CD4-positive, alpha-beta T cell (primary cell): Measurements from ENCODE around the gene ZNF804B. TPM values are rescaled to one million over a fixed set of nuclear protein-coding genes. Genes with fewer than 3 reads are reported as not detected.

ENCODE experiments used
- ATAC-seq: fragments of 200-7000 bp; cut with Tn5 transposase; one replicate; pipeline ENCODE4 v1.10.0; 2022; ENCODE audit warnings: mild to moderate bottlenecking; ENCODE audit not compliant: poor library complexity
- CTCF ChIA-PET: fragments of 350-600 bp; sonication (Branson Sonifier 250); formaldehyde crosslinking; loops from one replicate; lab custom pipeline; 2021; ENCODE audit warnings: antibody characterized with exemption, inconsistent platforms; lab: Charles Lee
- POLR2A ChIA-PET: fragments of 350-600 bp; sonication (Branson Sonifier 250); formaldehyde crosslinking; loops from one replicate; lab custom pipeline; 2021; ENCODE audit warnings: antibody characterized with exemption, inconsistent platforms; lab: Charles Lee
- DNase-seq, 14 experiments: peaks; one replicate each; pipeline ENCODE4 v3.0.0-alpha.2; 2013 to 2020; ENCODE audit warnings: mixed read lengths in 2 of 14
- H3K27ac ChIP-seq, 2 donors: one replicate each; pipeline versions ENCODE4 v1.5.1 to v1.7.0; 2013; ENCODE audit warnings: low read length in 2 of 2, low read depth in 1 of 2, mild to moderate bottlenecking in 1 of 2
- H3K27me3 ChIP-seq, 2 experiments: 1 replicate in 1 of 2; 2 replicates in 1 of 2; pipeline versions ENCODE4 v1.6.1 to v1.7.0; 2013; ENCODE audit warnings: low read length in 2 of 2, control low read depth in 1 of 2, mild to moderate bottlenecking in 1 of 2, moderate library complexity in 1 of 2; ENCODE audit not compliant: insufficient read depth in 2 of 2, control insufficient read depth in 1 of 2
- H3K36me3 ChIP-seq: one replicate; pipeline ENCODE4 v1.6.1; 2013; ENCODE audit warnings: low read length, control low read depth; ENCODE audit not compliant: insufficient read depth
- H3K4me1 ChIP-seq: one replicate; pipeline ENCODE4 v1.6.1; 2013; ENCODE audit warnings: low read length, control low read depth; ENCODE audit not compliant: insufficient read depth
- H3K4me3 ChIP-seq: one replicate; pipeline ENCODE4 v1.5.1; 2013; ENCODE audit warnings: mild to moderate bottlenecking, low read length, moderate library complexity
- H3K9me3 ChIP-seq, 2 experiments: 1 replicate in 1 of 2; 2 replicates in 1 of 2; pipeline versions ENCODE4 v1.6.1 to v1.7.0; 2013; ENCODE audit warnings: low read length in 2 of 2, mild to moderate bottlenecking in 2 of 2, control low read depth in 1 of 2, moderate library complexity in 1 of 2; ENCODE audit not compliant: control insufficient read depth in 1 of 2, insufficient read depth in 1 of 2
- H3K27ac Mint-ChIP-seq: one replicate; pipeline ENCODE4 v1.8.0; 2020; ENCODE audit warnings: mixed read lengths
- H3K27me3 Mint-ChIP-seq: one replicate; pipeline ENCODE4 v1.8.0; 2021; ENCODE audit warnings: mixed read lengths
- H3K36me3 Mint-ChIP-seq: one replicate; pipeline ENCODE4 v1.8.0; 2021; ENCODE audit warnings: low read depth, mixed read lengths
- H3K4me1 Mint-ChIP-seq: one replicate; pipeline ENCODE4 v1.8.0; 2021; ENCODE audit warnings: low read depth, mixed read lengths
- H3K4me3 Mint-ChIP-seq: one replicate; pipeline ENCODE4 v1.8.0; 2020; ENCODE audit warnings: mild to moderate bottlenecking, mixed read lengths
- H3K9me3 Mint-ChIP-seq: one replicate; pipeline ENCODE4 v1.8.0; 2020; ENCODE audit warnings: mixed read lengths
- intact Hi-C, 2 experiments: fragments of 100-400 bp; cut with DNase I in 1 of 2; cut with micrococcal nuclease in 1 of 2; formaldehyde crosslinking; loops; one replicate each; pipeline versions ENCODE4 v1.15.1 to v1.9.0; 2023 to 2025; cut with DNase I, micrococcal nuclease
- total RNA-seq, 174 experiments: library from RNA in 2 of 174; stranded (reverse) in 2 of 174; gene quantifications; one replicate each; pipeline ENCODE4 v1.2.3 and lab custom pipeline; 2021 to 2026
- TF ChIP-seq, protein P1 (sequence below): fragments of 200-600 bp; IDR thresholded peaks from one replicate; pipeline ENCODE4 v1.8.0; 2022; ENCODE audit warnings: antibody characterized with exemption, mild to moderate bottlenecking

ZNF804B gene
- total RNA-seq, 2 experiments from 2014 or later, result not detected

DNA sequence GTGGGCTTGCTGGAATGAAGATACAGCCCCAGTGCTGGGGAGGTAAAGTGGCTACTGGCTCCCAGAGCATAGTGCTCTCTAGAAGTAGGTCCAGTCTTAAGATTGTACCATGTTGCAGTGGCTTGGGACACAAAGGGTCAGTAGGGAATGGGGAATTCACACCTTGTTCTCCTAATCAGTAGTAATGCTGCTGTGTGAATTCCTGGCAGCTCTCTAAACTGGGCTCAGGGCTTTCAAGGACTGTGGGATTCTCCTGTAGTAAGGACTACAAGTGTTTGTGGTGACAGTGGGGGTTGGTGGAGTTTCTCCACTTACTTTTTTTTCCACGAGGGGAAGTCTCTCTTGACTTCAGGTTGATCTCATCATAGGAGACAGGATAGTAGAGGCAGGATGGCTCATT, 262.2 kb downstream of the ZNF804B start:
- TF ChIP-seq, protein P1, sequence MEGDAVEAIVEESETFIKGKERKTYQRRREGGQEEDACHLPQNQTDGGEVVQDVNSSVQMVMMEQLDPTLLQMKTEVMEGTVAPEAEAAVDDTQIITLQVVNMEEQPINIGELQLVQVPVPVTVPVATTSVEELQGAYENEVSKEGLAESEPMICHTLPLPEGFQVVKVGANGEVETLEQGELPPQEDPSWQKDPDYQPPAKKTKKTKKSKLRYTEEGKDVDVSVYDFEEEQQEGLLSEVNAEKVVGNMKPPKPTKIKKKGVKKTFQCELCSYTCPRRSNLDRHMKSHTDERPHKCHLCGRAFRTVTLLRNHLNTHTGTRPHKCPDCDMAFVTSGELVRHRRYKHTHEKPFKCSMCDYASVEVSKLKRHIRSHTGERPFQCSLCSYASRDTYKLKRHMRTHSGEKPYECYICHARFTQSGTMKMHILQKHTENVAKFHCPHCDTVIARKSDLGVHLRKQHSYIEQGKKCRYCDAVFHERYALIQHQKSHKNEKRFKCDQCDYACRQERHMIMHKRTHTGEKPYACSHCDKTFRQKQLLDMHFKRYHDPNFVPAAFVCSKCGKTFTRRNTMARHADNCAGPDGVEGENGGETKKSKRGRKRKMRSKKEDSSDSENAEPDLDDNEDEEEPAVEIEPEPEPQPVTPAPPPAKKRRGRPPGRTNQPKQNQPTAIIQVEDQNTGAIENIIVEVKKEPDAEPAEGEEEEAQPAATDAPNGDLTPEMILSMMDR, result no peak
- Mint-ChIP-seq H3K4me1 (no peaks in the 10 kb centered on the region), H3K27me3 (no peaks in the 10 kb centered on the region), H3K36me3 (no peaks in the 10 kb centered on the region), H3K9me3 (peaks cover 11% of the 10 kb centered on the region), H3K27ac (no peak overlapping the region), H3K4me3 (no peak overlapping the region)
- Histone ChIP-seq H3K36me3 (no peaks in the 10 kb centered on the region), H3K4me1 (no peaks in the 10 kb centered on the region), H3K27me3 (no peaks in the 10 kb centered on the region), H3K9me3 (no peaks in the 10 kb centered on the region), H3K27ac (no peak overlapping the region), H3K4me3 (no peak overlapping the region)
- ATAC-seq (no peak), DNase-seq (no peak)
- POLR2A ChIA-PET, result no interaction called here
- intact Hi-C loops, result no loop called here
- CTCF ChIA-PET, result no interaction called here

DNA sequence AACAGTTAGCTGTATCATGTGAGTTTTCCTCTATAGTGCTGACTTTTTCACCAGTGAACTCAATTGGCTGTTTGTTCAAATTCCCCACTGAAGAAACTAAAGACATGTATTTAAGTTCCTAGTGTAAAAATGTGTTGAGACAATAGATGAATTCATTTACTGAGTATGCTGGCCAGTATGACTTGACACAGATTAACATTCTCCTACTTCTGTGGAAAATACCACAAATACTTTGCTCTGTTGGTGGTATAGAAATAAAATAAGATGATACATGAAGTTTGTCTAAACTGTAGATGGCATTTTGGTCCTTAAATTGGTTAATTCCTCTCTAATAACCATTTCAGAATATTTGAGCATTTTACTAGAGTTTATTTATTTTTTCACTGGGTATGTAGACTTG, 263.7 kb downstream of the ZNF804B start:
- H3K9me3 ChIP-seq, result no peaks in the 10 kb centered on the region
- ChIA-PET POLR2A (no interaction called here), CTCF (no interaction called here)
- Mint-ChIP-seq H3K27me3 (no peaks in the 10 kb centered on the region), H3K27ac (no peak overlapping the region), H3K9me3 (peaks cover 8% of the 10 kb centered on the region), H3K36me3 (no peaks in the 10 kb centered on the region), H3K4me1 (no peaks in the 10 kb centered on the region), H3K4me3 (no peak overlapping the region)
- no peaks in the 10 kb centered on the region for H3K4me1 ChIP-seq
- TF ChIP-seq, protein P1, result no peak
- H3K27me3 ChIP-seq, result no peaks in the 10 kb centered on the region
- DNase-seq, result no peak
- H3K4me3 ChIP-seq, result no peak overlapping the region
- no peak overlapping the region for H3K27ac ChIP-seq
- intact Hi-C loops, result no loop called here
- H3K36me3 ChIP-seq, result no peaks in the 10 kb centered on the region
- ATAC-seq, result no peak

DNA sequence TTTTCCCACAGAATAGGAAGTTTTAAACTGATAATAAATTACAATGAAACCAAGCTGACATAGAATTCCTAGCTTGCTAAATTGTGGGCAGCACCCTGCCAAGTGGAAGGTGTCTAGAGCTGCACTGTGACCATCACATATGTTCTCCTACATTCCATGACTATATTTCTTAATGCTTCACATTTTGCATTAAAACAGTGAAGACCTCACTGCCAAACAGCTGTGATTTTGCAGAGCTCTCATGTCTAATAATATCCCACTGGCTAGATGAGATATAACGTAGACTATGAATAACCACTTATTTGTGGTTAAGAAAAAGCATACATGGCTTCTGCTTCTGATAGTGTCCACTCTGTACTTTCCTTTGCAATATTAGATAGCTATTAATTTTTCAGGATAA, 264.4 kb downstream of the ZNF804B start:
- no peak for ATAC-seq
- Histone ChIP-seq H3K9me3 (no peaks in the 10 kb centered on the region), H3K4me1 (no peaks in the 10 kb centered on the region), H3K36me3 (no peaks in the 10 kb centered on the region), H3K4me3 (no peak overlapping the region), H3K27ac (no peak overlapping the region), H3K27me3 (no peaks in the 10 kb centered on the region)
- Mint-ChIP-seq H3K27ac (no peak overlapping the region), H3K27me3 (no peaks in the 10 kb centered on the region), H3K36me3 (no peaks in the 10 kb centered on the region), H3K4me3 (no peak overlapping the region), H3K9me3 (peaks cover 4% of the 10 kb centered on the region), H3K4me1 (no peaks in the 10 kb centered on the region)
- intact Hi-C loops, result no loop called here
- POLR2A ChIA-PET, result no interaction called here
- CTCF ChIA-PET, result no interaction called here
- no peak for DNase-seq
- TF ChIP-seq, protein P1, result no peak
